Measurements from ENCODE around the gene TNKS2.
"Not testable (repeated sequence)": the region's sequence is repeated elsewhere in the genome, so short reads cannot be mapped to it uniquely, and the experiment has no call there.

GRCh38 chr10:91807264-91807663 is 9.0 kb downstream of the TNKS2 start:
- TF ChIP-seq, protein P1, sequence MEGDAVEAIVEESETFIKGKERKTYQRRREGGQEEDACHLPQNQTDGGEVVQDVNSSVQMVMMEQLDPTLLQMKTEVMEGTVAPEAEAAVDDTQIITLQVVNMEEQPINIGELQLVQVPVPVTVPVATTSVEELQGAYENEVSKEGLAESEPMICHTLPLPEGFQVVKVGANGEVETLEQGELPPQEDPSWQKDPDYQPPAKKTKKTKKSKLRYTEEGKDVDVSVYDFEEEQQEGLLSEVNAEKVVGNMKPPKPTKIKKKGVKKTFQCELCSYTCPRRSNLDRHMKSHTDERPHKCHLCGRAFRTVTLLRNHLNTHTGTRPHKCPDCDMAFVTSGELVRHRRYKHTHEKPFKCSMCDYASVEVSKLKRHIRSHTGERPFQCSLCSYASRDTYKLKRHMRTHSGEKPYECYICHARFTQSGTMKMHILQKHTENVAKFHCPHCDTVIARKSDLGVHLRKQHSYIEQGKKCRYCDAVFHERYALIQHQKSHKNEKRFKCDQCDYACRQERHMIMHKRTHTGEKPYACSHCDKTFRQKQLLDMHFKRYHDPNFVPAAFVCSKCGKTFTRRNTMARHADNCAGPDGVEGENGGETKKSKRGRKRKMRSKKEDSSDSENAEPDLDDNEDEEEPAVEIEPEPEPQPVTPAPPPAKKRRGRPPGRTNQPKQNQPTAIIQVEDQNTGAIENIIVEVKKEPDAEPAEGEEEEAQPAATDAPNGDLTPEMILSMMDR (optimal IDR thresholded peaks at IDR 0.05 in 1 of 3, IDR thresholded peaks at IDR 0.05 in 1 of 3, conservative IDR thresholded peaks at IDR 0.05 in 1 of 3; ENCODE audit: extremely low read depth in 1 of 3, insufficient read depth in 2 of 3, low read length in 3 of 3): not testable (repeated sequence)
- TF ChIP-seq EZH2 (IDR thresholded peaks at IDR 0.05; ENCODE audit: low read length): not testable (repeated sequence)

All from keratinocyte (primary cell).